HEK293 (cell line): ENCODE measurements around the gene TANC1.

Experiments used
- CTCF ChIA-PET: fragments of 350-600 bp; formaldehyde crosslinking; extraction: SDS; loops from one replicate; lab custom pipeline; 2021; ENCODE audit warnings: antibody characterized with exemption; lab: Yijun Ruan, JAX
- POLR2A ChIA-PET: fragments of 300-600 bp; formaldehyde crosslinking; extraction: SDS; loops from one replicate; lab custom pipeline; 2020; ENCODE audit warnings: antibody characterized with exemption, inconsistent platforms; lab: Yijun Ruan, JAX
- H3K27ac ChIP-seq: fragments of 200-500 bp; sonication (Bioruptor generic); 2 replicates; pipeline ENCODE4 v1.5.1; 2014; ENCODE audit warnings: low read depth, low read length, control low read depth, inconsistent platforms; ENCODE audit errors: extremely low read depth
- H3K36me3 ChIP-seq, 2 experiments: fragments of 200-500 bp in 1 of 2; sonication (Bioruptor generic) in 1 of 2; 1 replicate in 1 of 2; 2 replicates in 1 of 2; pipeline ENCODE4 v1.5.1; 2014 to 2017; ENCODE audit warnings: inconsistent platforms in 2 of 2, low read length in 2 of 2; ENCODE audit not compliant: control insufficient read depth in 2 of 2, insufficient read depth in 1 of 2
- H3K4me1 ChIP-seq: fragments of 200-500 bp; sonication (Bioruptor generic); 2 replicates; pipeline ENCODE4 v1.5.1; 2014; ENCODE audit warnings: mild to moderate bottlenecking, low read length, inconsistent platforms; ENCODE audit not compliant: control insufficient read depth, insufficient read depth
- H3K4me3 ChIP-seq: 2 replicates; pipeline ENCODE4 v1.5.1; 2011; ENCODE audit warnings: low read depth, mild to moderate bottlenecking, control low read depth, low read length, moderate library complexity
- H3K9me3 ChIP-seq: fragments of 200-500 bp; sonication (Bioruptor generic); 2 replicates; pipeline ENCODE4 v1.5.1; 2014; ENCODE audit warnings: low read depth, low read length, inconsistent platforms; ENCODE audit not compliant: control insufficient read depth, insufficient read depth
- BCL11B ChIP-seq: fragments of 450-650 bp; formaldehyde crosslinking; IDR thresholded peaks from 2 replicates; pipeline ENCODE4 v1.5.1; 2016; ENCODE audit warnings: low read depth, missing biosample characterization, missing genetic modification characterization
- EGR2 ChIP-seq: fragments of 450-650 bp; formaldehyde crosslinking; IDR thresholded peaks from 2 replicates; pipeline ENCODE4 v1.5.1; 2016; ENCODE audit warnings: low read depth, missing biosample characterization, missing genetic modification characterization
- GLI4 ChIP-seq: fragments of 450-650 bp; formaldehyde crosslinking; IDR thresholded peaks from 2 replicates; pipeline ENCODE4 v1.5.1; 2016; ENCODE audit warnings: missing biosample characterization, missing genetic modification characterization
- HOXC10 ChIP-seq: sonication (generic); formaldehyde crosslinking; IDR thresholded peaks from 2 replicates; pipeline ENCODE4 v1.8.1; 2023; ENCODE audit warnings: mild to moderate bottlenecking, missing genetic modification reagents
- KLF1 ChIP-seq: fragments of 450-650 bp; formaldehyde crosslinking; IDR thresholded peaks from 2 replicates; pipeline ENCODE4 v1.5.1; 2016; ENCODE audit warnings: missing biosample characterization, missing genetic modification characterization
- KLF10 ChIP-seq: fragments of 450-650 bp; IDR thresholded peaks from 2 replicates; pipeline ENCODE4 v1.5.1; 2018; ENCODE audit warnings: missing biosample characterization, mild to moderate bottlenecking, missing genetic modification characterization
- PRDM1 ChIP-seq: fragments of 450-650 bp; formaldehyde crosslinking; IDR thresholded peaks from 2 replicates; pipeline ENCODE4; 2016; ENCODE audit warnings: missing biosample characterization, missing genetic modification characterization
- SCRT2 ChIP-seq: fragments of 450-650 bp; formaldehyde crosslinking; IDR thresholded peaks from 2 replicates; pipeline ENCODE4 v1.5.1; 2016; ENCODE audit warnings: missing biosample characterization, missing genetic modification characterization
- YY1 ChIP-seq: fragments of 450-650 bp; formaldehyde crosslinking; IDR thresholded peaks from 2 replicates; pipeline ENCODE4 v1.5.1; 2018; ENCODE audit warnings: missing biosample characterization, missing genetic modification characterization
- ZFHX2 ChIP-seq: fragments of 450-650 bp; formaldehyde crosslinking; conservative IDR thresholded peaks from 2 replicates; pipeline ENCODE4 v1.5.1; 2016; ENCODE audit warnings: missing biosample characterization, missing genetic modification characterization
- ZNF19 ChIP-seq: fragments of 450-650 bp; formaldehyde crosslinking; IDR thresholded peaks from 2 replicates; pipeline ENCODE4; 2016; ENCODE audit warnings: missing biosample characterization, missing genetic modification characterization, low read depth
- ZNF211 ChIP-seq: fragments of 450-650 bp; formaldehyde crosslinking; IDR thresholded peaks from 2 replicates; pipeline ENCODE4 v1.5.1; 2016; ENCODE audit warnings: low read depth, missing biosample characterization, missing genetic modification characterization
- ZNF292 ChIP-seq: fragments of 450-650 bp; formaldehyde crosslinking; IDR thresholded peaks from 2 replicates; pipeline ENCODE4 v1.5.1; 2016; ENCODE audit warnings: low read depth, missing biosample characterization, missing genetic modification characterization, borderline replicate concordance
- ZNF311 ChIP-seq: fragments of 450-650 bp; formaldehyde crosslinking; IDR thresholded peaks from 2 replicates; pipeline ENCODE4 v1.5.1; 2017; ENCODE audit warnings: missing biosample characterization, missing genetic modification characterization, borderline replicate concordance
- ZNF350 ChIP-seq: fragments of 450-650 bp; formaldehyde crosslinking; IDR thresholded peaks from 2 replicates; pipeline ENCODE4 v1.5.0; 2017; ENCODE audit warnings: missing biosample characterization, mild to moderate bottlenecking, missing genetic modification characterization
- ZNF354C ChIP-seq: fragments of 450-650 bp; formaldehyde crosslinking; IDR thresholded peaks from 2 replicates; pipeline ENCODE4 v1.5.1; 2016; ENCODE audit warnings: missing biosample characterization, missing genetic modification characterization, low read depth, borderline replicate concordance
- ZNF747 ChIP-seq: fragments of 450-650 bp; formaldehyde crosslinking; IDR thresholded peaks from 2 replicates; pipeline ENCODE4 v1.5.1; 2016; ENCODE audit warnings: missing biosample characterization, missing genetic modification characterization
- ZNF791 ChIP-seq: fragments of 450-650 bp; formaldehyde crosslinking; IDR thresholded peaks from 2 replicates; pipeline ENCODE4 v1.5.1; 2016; ENCODE audit warnings: missing biosample characterization, missing genetic modification characterization
- TF ChIP-seq, protein P1 (sequence below): fragments of 450-650 bp; formaldehyde crosslinking; IDR thresholded peaks from 2 replicates; pipeline ENCODE4 v1.5.1; 2017; ENCODE audit warnings: missing biosample characterization, missing genetic modification characterization
- TF ChIP-seq, protein P2 (sequence below): fragments of 450-650 bp; formaldehyde crosslinking; IDR thresholded peaks from 2 replicates; pipeline ENCODE4 v1.5.1; 2016; ENCODE audit warnings: missing biosample characterization, missing genetic modification characterization
- TF ChIP-seq, protein P3 (sequence below): fragments of 450-650 bp; formaldehyde crosslinking; IDR thresholded peaks from 2 replicates; pipeline ENCODE4 v1.5.1; 2016; ENCODE audit warnings: missing biosample characterization, missing genetic modification characterization

The TANC1 gene

DNA sequence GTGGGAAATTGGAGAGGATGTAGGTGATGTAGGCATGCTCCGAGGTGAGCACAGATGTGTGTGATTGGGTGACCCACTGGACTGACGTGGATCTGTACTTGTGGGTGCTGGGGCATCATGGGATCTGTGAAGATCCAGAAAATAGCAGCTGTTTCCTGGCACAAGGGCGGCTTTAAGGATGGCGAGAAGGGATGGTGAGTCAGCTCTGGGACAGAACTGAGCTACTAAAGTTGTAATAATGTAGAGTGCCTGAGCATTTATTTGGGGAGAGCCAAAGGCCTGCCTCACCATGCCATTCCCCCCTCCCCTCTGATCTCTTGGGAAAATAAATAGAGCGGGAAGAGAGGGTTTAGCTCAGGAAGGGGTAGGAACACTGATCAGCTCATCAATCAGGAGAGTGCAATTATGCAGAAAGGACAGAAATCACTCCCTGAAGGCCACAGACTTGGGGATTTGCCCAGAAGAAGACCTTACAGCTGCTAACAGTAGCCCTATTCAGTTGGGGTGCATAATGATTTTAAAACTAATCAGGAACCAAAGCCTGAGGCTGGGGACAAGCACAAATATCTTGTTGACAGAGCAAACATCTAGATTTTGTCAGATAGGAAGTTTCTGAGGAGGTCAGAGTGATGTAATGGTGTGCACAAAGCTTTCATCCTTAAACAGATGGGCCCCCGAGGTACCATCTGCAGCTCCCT lies 30.3 kb downstream of the TANC1 start (continued):
- TF ChIP-seq, protein P1, sequence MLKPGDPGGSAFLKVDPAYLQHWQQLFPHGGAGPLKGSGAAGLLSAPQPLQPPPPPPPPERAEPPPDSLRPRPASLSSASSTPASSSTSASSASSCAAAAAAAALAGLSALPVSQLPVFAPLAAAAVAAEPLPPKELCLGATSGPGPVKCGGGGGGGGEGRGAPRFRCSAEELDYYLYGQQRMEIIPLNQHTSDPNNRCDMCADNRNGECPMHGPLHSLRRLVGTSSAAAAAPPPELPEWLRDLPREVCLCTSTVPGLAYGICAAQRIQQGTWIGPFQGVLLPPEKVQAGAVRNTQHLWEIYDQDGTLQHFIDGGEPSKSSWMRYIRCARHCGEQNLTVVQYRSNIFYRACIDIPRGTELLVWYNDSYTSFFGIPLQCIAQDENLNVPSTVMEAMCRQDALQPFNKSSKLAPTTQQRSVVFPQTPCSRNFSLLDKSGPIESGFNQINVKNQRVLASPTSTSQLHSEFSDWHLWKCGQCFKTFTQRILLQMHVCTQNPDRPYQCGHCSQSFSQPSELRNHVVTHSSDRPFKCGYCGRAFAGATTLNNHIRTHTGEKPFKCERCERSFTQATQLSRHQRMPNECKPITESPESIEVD (tag by site-specific recombination): peak; percentile 64
- no peak for TF ChIP-seq ZNF19 (tag by site-specific recombination)

DNA sequence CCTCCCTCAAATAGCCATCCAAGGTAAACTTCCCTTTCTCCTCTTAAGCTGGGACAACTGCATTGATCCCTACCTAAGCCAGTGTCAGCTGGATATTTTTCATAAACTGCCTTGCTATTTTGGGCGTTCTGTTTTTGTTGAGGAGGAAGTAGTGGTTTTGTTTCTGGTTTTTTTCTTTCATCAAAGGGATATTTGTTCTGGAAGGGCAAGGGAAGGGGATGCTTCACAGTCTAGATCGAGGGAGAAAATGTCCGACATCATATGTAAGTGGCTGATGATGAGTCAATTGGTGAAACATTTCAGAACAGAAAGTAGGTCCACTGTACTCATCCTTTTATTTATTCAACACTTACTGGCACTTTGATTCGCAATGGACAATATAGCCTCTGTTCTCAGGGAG lies 31.0 kb downstream of the TANC1 start:
- TF ChIP-seq ZNF354C (no peak), GLI4 (no peak), KLF1 (tag by site-specific recombination) (no peak), ZNF747 (tag by site-specific recombination) (no peak), ZNF791 (tag by site-specific recombination) (no peak), ZNF292 (tag by site-specific recombination) (no peak), YY1 (tag by site-specific recombination) (no peak), SCRT2 (tag by site-specific recombination) (no peak), KLF10 (tag by site-specific recombination) (no peak), PRDM1 (tag by site-specific recombination) (no peak), HOXC10 (CRISPR knock-in tag) (no peak), BCL11B (no peak), ZNF350 (no peak)
- TF ChIP-seq, protein P2, sequence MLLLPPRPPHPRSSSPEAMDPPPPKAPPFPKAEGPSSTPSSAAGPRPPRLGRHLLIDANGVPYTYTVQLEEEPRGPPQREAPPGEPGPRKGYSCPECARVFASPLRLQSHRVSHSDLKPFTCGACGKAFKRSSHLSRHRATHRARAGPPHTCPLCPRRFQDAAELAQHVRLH (tag by site-specific recombination): no peak
- TF ChIP-seq, protein P3, sequence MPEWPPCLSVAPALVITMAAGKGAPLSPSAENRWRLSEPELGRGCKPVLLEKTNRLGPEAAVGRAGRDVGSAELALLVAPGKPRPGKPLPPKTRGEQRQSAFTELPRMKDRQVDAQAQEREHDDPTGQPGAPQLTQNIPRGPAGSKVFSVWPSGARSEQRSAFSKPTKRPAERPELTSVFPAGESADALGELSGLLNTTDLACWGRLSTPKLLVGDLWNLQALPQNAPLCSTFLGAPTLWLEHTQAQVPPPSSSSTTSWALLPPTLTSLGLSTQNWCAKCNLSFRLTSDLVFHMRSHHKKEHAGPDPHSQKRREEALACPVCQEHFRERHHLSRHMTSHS (tag by site-specific recombination): no peak
- no peaks in the 10 kb centered on the region for H3K9me3 ChIP-seq
- no peaks in the 10 kb centered on the region for H3K36me3 ChIP-seq
- POLR2A ChIA-PET: no interaction called here
- H3K4me3 ChIP-seq: no peak overlapping the region
- H3K4me1 ChIP-seq: peaks cover 52% of the 10 kb centered on the region
- CTCF ChIA-PET: interaction anchor here (0.6 kb wide), 1 partner anchor 125 kb away, joined by 3 read pairs; no protein-coding TSS in a partner anchor
- H3K27ac ChIP-seq: peak overlapping the region; percentile 34

DNA sequence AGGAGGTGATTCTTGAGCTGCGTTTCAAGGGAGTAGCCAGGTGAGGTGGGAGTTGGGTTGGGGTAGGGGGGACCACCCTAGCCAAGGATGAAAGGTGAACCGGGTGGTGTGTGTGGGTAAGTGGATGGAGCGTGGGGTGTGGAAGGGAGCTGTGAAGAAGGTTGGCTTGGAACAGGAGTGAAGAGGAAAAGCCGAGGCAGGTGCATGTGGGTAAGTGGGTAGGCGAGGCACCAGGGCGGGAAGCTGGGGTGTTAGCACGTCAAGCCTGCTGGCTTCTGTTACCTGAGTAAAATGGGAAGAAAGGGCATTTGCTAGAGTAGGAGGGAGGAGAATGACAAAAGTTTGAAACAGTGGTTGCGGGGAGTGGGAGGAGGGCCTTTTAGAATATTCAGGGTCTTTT lies 31.6 kb downstream of the TANC1 start:
- peaks cover 46% of the 10 kb centered on the region for H3K4me1 ChIP-seq
- H3K4me3 ChIP-seq: no peak overlapping the region
- no peaks in the 10 kb centered on the region for H3K36me3 ChIP-seq
- H3K27ac ChIP-seq: no peak overlapping the region
- ChIA-PET CTCF (interaction anchor here (0.6 kb wide), 1 partner anchor 16 kb away, joined by 3 read pairs; no protein-coding TSS in a partner anchor), POLR2A (no interaction called here)
- TF ChIP-seq EGR2 (tag by site-specific recombination) (peak; percentile 73), ZNF311 (no peak), ZNF211 (tag by site-specific recombination) (no peak), ZFHX2 (peak; percentile 71)
- H3K9me3 ChIP-seq: no peaks in the 10 kb centered on the region
